Measurements from ENCODE around the gene MRPL39.
"Not testable (repeated sequence)": the region's sequence is repeated elsewhere in the genome, so short reads cannot be mapped to it uniquely, and the experiment has no call there.

MRPL39 gene

GRCh38 chr21:25635310-25635709 lies 28.0 kb upstream of the MRPL39 start:
- TF ChIP-seq, protein P1, sequence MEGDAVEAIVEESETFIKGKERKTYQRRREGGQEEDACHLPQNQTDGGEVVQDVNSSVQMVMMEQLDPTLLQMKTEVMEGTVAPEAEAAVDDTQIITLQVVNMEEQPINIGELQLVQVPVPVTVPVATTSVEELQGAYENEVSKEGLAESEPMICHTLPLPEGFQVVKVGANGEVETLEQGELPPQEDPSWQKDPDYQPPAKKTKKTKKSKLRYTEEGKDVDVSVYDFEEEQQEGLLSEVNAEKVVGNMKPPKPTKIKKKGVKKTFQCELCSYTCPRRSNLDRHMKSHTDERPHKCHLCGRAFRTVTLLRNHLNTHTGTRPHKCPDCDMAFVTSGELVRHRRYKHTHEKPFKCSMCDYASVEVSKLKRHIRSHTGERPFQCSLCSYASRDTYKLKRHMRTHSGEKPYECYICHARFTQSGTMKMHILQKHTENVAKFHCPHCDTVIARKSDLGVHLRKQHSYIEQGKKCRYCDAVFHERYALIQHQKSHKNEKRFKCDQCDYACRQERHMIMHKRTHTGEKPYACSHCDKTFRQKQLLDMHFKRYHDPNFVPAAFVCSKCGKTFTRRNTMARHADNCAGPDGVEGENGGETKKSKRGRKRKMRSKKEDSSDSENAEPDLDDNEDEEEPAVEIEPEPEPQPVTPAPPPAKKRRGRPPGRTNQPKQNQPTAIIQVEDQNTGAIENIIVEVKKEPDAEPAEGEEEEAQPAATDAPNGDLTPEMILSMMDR (conservative IDR thresholded peaks at IDR 0.05; ENCODE audit: control insufficient read depth, insufficient read depth, low read depth, low read length): no peak
- no peak overlapping the region for H3K4me3 ChIP-seq (ENCODE audit: control insufficient read depth, low read depth, low read length)
- DNase-seq (ENCODE audit: low read depth): no peak

DNA sequence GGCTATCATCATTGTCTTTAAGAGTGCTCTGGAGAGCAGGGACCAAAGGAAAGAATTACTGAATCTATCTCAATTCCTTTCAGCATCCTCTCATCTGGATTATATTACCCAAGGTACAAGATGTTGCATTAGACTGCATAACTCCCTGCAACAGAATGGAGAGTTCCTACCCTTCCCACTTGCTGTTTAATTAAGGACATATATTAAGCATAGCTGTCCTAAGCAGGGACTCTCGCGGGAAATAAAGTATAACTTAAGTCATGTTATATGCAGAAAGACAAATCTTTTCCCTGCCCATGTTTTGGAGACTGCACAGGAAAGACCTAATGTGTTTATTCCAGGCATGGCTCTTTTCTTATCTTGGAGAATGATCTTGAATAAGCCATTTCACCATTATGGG lies 25.0 kb upstream of the MRPL39 start:
- TF ChIP-seq, protein P1 (conservative IDR thresholded peaks at IDR 0.05; ENCODE audit: control insufficient read depth, insufficient read depth, low read depth, low read length): no peak
- no peak overlapping the region for H3K4me3 ChIP-seq (ENCODE audit: control insufficient read depth, low read depth, low read length)
- no peak for DNase-seq (ENCODE audit: low read depth)

GRCh38 chr21:25626757-25627156 lies 19.5 kb upstream of the MRPL39 start:
- H3K4me3 ChIP-seq (ENCODE audit: control insufficient read depth, low read depth, low read length): no peak overlapping the region
- TF ChIP-seq, protein P1 (conservative IDR thresholded peaks at IDR 0.05; ENCODE audit: control insufficient read depth, insufficient read depth, low read depth, low read length): no peak
- no peak for DNase-seq (ENCODE audit: low read depth)

GRCh38 chr21:25625776-25626555 lies 18.7 kb upstream of the MRPL39 start:
- not testable (repeated sequence) for DNase-seq (ENCODE audit: low read depth)

GRCh38 chr21:25625036-25625435 lies 17.8 kb upstream of the MRPL39 start:
- no peak overlapping the region for H3K4me3 ChIP-seq (ENCODE audit: control insufficient read depth, low read depth, low read length)
- no peak for DNase-seq (ENCODE audit: low read depth)
- TF ChIP-seq, protein P1 (conservative IDR thresholded peaks at IDR 0.05; ENCODE audit: control insufficient read depth, insufficient read depth, low read depth, low read length): no peak

More at GRCh38 chr21:25625776-25626555, 18.7 kb upstream of the MRPL39 start:
- H3K4me3 ChIP-seq (ENCODE audit: control insufficient read depth, low read depth, low read length): not testable (repeated sequence)

GRCh38 chr21:25624511-25624910 lies 17.2 kb upstream of the MRPL39 start:
- TF ChIP-seq, protein P1 (conservative IDR thresholded peaks at IDR 0.05; ENCODE audit: control insufficient read depth, insufficient read depth, low read depth, low read length): no peak
- no peak for DNase-seq (ENCODE audit: low read depth)

GRCh38 chr21:25619198-25619597 lies 11.9 kb upstream of the MRPL39 start:
- no peak overlapping the region for H3K4me3 ChIP-seq (ENCODE audit: control insufficient read depth, low read depth, low read length)
- TF ChIP-seq, protein P1 (conservative IDR thresholded peaks at IDR 0.05; ENCODE audit: control insufficient read depth, insufficient read depth, low read depth, low read length): no peak
- no peak for DNase-seq (ENCODE audit: low read depth)

More at GRCh38 chr21:25624511-25624910, 17.2 kb upstream of the MRPL39 start:
- no peak overlapping the region for H3K4me3 ChIP-seq (ENCODE audit: control insufficient read depth, low read depth, low read length)
